ENCODE data around the gene NRIP1. TPM values are rescaled to one million over a fixed set of nuclear protein-coding genes. Genes with fewer than 3 reads are reported as not detected.

The NRIP1 gene
- total and polyA plus RNA-seq, 2 donors from 2014 or later, result 7.4 to 60.4 TPM

DNA sequence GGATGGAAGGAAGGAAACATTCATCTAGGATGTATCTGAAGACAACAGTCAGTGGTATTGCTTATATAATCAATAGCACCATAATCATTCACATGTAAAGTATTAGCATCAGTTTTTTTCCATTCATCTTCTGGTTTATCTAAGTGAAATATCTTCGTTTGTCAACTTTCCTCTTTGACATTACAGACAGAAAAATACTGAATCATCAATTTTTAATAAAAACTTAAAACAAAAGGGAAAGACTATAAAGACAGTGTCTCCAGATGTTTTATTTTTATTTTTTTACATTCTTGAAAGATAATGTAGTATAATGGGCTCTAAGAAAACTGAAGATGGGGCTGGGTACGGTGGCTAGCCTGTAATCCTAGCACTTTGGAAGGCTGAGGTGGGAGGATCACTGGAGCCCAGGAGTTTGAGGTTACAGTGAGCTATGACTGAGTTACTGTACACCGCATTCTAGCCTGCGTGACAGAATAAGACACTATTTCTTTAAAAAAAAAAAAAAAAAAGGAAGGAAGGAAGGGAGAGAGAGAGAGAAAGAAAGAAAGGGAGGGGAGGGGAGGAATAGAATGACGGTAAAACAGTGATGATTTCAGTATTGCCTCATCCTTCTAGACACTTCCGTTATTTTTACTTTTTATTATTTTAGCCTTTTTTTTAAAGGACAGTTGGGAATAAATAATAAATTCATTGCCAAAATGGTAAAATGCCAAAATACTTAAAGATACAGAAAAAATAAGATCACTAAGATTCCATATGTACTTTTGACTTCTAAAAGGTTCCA, 89.5 kb downstream of the NRIP1 start:
- TF ChIP-seq, protein P1, sequence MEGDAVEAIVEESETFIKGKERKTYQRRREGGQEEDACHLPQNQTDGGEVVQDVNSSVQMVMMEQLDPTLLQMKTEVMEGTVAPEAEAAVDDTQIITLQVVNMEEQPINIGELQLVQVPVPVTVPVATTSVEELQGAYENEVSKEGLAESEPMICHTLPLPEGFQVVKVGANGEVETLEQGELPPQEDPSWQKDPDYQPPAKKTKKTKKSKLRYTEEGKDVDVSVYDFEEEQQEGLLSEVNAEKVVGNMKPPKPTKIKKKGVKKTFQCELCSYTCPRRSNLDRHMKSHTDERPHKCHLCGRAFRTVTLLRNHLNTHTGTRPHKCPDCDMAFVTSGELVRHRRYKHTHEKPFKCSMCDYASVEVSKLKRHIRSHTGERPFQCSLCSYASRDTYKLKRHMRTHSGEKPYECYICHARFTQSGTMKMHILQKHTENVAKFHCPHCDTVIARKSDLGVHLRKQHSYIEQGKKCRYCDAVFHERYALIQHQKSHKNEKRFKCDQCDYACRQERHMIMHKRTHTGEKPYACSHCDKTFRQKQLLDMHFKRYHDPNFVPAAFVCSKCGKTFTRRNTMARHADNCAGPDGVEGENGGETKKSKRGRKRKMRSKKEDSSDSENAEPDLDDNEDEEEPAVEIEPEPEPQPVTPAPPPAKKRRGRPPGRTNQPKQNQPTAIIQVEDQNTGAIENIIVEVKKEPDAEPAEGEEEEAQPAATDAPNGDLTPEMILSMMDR (IDR thresholded peaks at IDR 0.05; ENCODE audit: borderline replicate concordance, extremely low read depth, insufficient read depth), result no peak
- no peak for FAIRE-seq
- no peaks in the 10 kb centered on the region for H3K27me3 ChIP-seq (ENCODE audit: control insufficient read depth, insufficient read depth, low read length)
- intact Hi-C loops (cut with DNase I), result no loop called here
- H3K27ac ChIP-seq (ENCODE audit: low read depth in 2 of 2, low read length in 2 of 2), result no peak overlapping the region
- no peak for DNase-seq
- H3K36me3 ChIP-seq (ENCODE audit: control insufficient read depth in 2 of 3, insufficient read depth in 3 of 3, low read length in 3 of 3), result no peaks in the 10 kb centered on the region
- H3K4me3 ChIP-seq (ENCODE audit: low read length in 3 of 3), result no peak overlapping the region
- no peaks in the 10 kb centered on the region for H3K9me3 ChIP-seq (ENCODE audit: control insufficient read depth in 2 of 3, insufficient read depth in 1 of 3, low read length in 3 of 3)
- no peaks in the 10 kb centered on the region for H3K4me1 ChIP-seq (ENCODE audit: control insufficient read depth in 2 of 3, insufficient read depth in 2 of 3, low read depth in 1 of 3, low read length in 3 of 3)
- no peak overlapping the region for H3K9ac ChIP-seq (ENCODE audit: low read length in 3 of 3)

DNA sequence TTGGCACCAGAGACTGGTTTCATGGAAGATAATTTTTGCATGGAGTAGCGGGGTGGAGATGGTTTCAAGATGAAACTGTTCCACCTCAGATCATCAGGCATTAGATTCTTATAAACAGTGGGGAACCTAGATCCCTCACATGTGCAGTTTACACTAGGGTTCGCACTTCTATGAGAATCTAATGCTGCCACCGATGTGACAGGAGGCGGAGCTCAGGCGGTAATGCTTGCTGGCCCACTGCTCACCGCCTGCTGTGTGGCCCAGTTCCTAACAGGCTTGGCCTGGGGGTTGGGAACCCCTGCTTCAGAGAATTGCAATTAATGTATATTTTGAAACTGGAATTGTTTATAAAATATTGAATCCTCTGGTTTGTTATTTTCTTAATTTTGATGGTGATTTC, 92.1 kb downstream of the NRIP1 start:
- Histone ChIP-seq H3K9ac (ENCODE audit: low read length in 3 of 3) (no peak overlapping the region), H3K4me3 (ENCODE audit: low read length in 3 of 3) (no peak overlapping the region), H3K27ac (ENCODE audit: low read depth in 2 of 2, low read length in 2 of 2) (no peak overlapping the region), H3K27me3 (ENCODE audit: control insufficient read depth, insufficient read depth, low read length) (no peaks in the 10 kb centered on the region), H3K4me1 (ENCODE audit: control insufficient read depth in 2 of 3, insufficient read depth in 2 of 3, low read depth in 1 of 3, low read length in 3 of 3) (no peaks in the 10 kb centered on the region), H3K36me3 (ENCODE audit: control insufficient read depth in 2 of 3, insufficient read depth in 3 of 3, low read length in 3 of 3) (peaks cover 4 to 5% (median 4%) of the 10 kb centered on the region in 3 donors), H3K9me3 (ENCODE audit: control insufficient read depth in 2 of 3, insufficient read depth in 1 of 3, low read length in 3 of 3) (no peaks in the 10 kb centered on the region)
- DNase-seq (no peak), FAIRE-seq (no peak)
- TF ChIP-seq, protein P1 (IDR thresholded peaks at IDR 0.05; ENCODE audit: borderline replicate concordance, extremely low read depth, insufficient read depth), result no peak
- intact Hi-C loops (cut with DNase I), result no loop called here

DNA sequence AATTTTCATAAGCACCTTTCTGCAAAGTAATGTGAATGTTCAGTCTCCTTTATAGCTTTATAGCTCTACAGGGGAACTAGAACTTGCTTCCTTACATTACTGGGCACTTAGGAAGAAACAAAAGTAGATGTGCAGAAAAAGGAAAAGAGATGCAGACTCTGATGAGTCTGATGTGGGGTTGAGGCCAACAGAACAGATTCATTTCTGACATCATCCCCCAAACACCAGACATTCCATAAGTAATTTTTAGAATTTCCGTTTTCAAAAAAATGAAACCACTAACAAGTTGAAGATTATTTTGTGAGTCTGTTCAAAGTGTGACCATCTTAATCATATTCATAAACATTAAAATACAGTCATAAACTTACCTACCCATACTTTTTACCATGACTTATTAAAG, 96.0 kb downstream of the NRIP1 start:
- TF ChIP-seq, protein P1 (IDR thresholded peaks at IDR 0.05; ENCODE audit: borderline replicate concordance, extremely low read depth, insufficient read depth), result no peak
- FAIRE-seq, result no peak
- H3K27me3 ChIP-seq (ENCODE audit: control insufficient read depth, insufficient read depth, low read length), result no peaks in the 10 kb centered on the region

More for the DNA sequence above, 96.0 kb downstream of the NRIP1 start:
- Histone ChIP-seq H3K4me1 (ENCODE audit: control insufficient read depth in 2 of 3, insufficient read depth in 2 of 3, low read depth in 1 of 3, low read length in 3 of 3) (no peaks in the 10 kb centered on the region), H3K9ac (ENCODE audit: low read length in 3 of 3) (no peak overlapping the region), H3K4me3 (ENCODE audit: low read length in 3 of 3) (no peak overlapping the region), H3K27ac (ENCODE audit: low read depth in 2 of 2, low read length in 2 of 2) (no peak overlapping the region), H3K36me3 (ENCODE audit: control insufficient read depth in 2 of 3, insufficient read depth in 3 of 3, low read length in 3 of 3) (peaks cover 16 to 21% (median 19%) of the 10 kb centered on the region in 3 donors), H3K9me3 (ENCODE audit: control insufficient read depth in 2 of 3, insufficient read depth in 1 of 3, low read length in 3 of 3) (no peaks in the 10 kb centered on the region)
- intact Hi-C loops (cut with DNase I), result no loop called here
- DNase-seq, result no peak

All from kidney (tissue), 14 donors.